KG1 (cell line): ENCODE measurements around the gene MX2.

Experiments used
- DNase-seq: peaks from one replicate; lab custom pipeline; 2025; lab: John Stamatoyannopoulos, UW

The MX2 gene

DNA sequence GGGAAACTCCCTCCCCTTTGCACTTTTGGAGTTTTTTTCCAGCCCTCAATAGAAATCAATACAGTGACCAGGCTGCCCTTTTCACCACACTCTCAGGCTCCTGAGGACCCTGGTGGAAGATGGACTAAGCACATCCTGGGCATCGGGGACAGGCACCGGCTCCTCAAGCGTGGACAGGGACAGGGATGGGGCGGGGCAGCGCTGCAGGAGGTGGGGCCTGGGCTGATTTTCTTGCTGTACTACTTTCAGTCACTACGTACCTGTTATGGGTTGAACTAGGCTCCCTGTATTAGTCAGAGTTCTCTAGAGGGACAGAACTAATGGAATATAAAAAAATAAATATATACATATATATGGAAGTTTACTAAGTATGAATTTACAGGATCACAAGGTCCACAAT, 2.5 kb downstream of the MX2 start:
- no peak for DNase-seq

DNA sequence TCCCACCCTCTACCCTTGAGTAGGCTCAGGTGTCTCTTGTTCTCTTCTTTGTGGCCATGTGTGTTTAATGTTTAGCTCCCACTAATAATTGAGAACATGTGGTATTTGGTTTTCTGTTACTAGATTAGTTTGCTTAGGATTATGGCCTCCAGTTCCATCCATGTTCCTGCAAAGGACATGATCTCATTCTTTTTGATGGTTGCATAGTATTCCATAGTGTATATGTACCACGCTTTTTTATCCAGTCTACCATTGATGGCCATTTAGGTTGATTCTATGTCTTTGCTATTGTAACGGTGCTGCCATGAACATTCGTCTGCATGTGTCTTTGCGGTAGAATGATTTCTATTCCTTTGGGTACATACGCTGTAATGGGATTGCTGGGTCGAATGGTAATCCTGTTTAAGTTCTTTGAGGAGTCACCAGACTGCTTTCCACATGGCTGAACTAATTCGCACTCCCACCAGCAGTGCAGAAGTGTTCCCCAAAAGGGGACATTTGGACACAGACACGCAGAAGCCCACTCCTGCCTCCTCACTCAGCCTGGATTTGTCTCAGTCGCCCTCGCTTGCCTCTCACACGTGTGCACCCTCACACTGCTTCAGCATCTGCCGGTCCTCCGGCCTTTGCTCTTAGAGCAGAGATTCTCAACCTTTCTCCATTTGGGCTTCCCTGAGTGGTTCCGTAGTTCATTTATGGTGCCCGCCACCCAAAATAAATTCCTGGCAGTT, 3.7 kb downstream of the MX2 start:
- DNase-seq = no peak

DNA sequence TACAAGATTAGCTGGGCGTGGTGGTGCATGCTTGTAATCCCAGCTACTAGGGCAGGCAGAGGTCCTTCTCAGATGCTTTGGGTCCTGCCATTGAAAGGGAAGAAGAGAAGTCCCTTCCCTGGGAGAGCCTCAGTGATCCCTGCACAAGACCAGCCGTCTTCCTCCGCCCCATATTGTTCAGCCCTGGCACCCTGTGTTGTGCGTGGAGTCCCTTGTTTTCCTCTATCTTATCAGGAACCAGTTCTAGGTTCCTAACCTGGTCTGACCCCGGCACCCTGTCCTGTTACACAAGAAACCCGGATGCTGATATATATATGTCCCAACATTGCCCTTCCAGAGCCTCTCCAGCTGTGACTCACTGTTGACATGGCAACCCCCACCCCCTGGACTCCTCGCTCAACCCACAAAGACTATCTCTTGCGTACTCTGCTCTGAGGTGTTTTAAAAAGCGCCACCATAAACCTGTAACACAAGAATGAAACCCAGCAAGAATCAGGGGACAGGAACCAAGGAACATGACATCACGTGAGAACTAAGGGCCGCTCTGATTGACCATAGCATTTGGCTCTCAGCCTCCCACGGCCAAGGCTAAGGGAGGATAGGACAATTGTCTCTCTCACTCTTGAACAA, 4.8 kb downstream of the MX2 start:
- no peak for DNase-seq

DNA sequence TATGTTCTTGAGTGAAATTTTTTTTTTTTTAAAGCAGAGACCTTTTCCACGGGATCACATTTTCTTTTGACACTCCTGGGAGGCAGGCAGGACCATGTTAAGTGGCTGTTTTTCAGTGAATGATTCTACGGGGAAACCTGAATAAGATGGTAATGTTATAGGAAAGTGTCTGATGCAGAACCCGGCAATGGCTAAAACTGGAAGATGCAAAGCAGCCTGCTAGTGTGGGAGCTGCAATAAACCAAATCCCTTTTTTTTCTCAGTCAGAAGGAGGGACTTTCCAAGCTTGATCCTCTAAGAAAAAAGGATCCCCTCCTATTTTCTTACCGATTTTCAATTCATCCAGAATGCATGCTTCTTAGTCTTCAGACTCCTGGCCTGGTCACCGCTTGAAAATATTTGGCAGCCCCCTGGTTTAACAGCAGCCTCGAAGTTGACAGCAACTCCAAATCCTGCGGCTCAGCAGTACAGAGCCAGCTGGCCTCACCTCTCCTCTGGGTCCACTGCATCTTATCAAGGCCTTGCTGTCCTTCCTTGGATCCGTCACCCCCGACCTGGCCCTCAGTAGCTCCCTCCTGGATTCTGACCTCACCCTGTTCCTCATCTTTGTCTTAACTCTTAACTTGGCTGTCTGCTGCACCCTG, 5.6 kb downstream of the MX2 start:
- no peak for DNase-seq

DNA sequence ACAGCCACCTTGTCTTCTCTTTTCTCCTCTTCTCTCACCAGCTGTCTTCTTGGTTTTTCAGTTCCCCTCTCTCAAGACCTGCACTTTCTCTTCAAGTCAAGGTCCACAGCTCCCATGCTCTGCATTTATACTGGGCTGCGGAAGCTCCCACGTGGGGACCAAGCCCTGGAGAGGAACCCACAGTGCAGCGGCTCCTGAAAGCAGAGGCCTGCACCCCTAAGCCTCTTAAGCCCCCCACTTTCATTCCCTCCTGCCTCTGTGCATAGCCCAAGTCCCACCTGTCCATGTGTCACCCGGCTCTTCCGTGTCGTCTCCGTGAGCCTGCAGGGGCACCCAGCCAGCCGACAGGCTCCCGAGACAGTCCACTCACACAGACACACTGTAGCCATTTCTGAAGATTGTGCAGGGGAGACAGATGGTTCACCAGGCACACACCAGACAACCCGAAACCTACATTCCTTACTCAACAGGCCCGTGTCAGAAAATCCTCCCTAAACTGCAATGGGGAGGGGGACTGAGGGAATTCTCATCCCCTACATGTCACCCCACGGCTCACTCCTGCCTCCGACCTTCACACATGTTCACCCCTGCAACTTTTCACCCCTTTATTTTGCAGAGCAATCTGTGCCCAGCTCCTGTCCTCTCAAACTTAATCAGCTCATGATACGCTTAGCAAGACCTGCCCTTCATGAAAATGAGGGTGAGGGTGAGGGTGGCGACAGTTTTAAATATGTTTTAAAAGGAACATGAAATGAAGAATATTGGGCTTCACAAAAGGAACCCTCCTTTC, 6.3 kb downstream of the MX2 start:
- DNase-seq = no peak

DNA sequence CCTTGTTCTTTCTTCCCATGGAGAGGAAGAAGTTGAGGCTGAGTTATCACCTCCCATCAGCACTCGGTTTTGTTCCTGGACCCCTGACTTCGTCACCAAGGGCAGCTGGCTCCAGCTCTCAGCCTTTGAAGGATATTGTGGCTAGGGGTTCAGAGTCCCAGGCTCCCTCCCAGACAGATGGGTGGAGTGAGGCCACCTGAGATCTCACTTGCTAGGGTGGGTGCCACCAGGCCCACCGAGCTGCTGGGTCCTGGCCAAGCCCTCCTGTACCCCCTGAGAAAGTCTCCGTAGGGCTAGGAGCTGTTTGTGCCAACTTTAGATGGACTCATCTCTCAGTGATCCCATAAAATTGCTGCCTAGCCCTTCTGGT, 6.9 kb downstream of the MX2 start:
- no peak for DNase-seq

DNA sequence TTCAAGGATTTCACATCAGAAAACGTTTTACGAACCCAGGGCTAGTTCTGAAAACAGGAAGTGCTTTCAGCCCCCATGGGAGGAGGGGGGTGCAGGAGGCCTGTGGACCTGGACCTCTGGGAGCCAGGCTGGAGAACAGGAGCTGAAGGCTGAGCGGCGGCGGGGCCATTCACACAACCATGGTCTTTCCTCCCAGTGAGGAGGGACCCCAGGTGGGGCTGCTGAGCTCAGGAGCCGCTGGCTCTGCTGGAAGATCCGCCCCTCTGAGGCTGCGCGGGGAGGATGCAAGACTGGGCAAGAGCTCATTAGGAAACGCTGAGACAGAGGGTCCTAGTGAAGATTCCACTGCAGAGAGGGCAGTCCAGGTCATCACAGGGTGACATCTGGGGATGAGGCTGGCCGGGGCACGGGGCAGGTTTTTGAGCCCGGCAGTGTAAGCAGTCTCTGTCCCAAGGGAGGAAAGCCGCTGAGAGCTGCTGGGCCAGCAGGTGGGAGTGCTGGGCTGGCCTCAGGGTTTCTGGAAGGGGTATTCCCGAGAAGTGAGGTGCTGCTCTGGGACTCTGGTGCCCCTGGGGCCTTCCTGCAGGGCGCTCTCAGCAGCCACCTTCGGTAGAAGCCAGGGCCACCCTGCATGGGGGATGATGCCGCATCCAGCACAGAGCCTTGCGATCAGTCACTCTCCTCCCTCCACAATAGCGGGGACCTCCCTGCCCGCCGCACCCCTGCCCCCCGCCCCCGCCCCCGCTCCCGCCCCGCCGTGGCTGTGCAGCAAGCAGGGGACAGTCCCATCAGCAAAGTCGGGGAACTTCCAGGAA, 7.5 kb downstream of the MX2 start:
- DNase-seq = no peak

DNA sequence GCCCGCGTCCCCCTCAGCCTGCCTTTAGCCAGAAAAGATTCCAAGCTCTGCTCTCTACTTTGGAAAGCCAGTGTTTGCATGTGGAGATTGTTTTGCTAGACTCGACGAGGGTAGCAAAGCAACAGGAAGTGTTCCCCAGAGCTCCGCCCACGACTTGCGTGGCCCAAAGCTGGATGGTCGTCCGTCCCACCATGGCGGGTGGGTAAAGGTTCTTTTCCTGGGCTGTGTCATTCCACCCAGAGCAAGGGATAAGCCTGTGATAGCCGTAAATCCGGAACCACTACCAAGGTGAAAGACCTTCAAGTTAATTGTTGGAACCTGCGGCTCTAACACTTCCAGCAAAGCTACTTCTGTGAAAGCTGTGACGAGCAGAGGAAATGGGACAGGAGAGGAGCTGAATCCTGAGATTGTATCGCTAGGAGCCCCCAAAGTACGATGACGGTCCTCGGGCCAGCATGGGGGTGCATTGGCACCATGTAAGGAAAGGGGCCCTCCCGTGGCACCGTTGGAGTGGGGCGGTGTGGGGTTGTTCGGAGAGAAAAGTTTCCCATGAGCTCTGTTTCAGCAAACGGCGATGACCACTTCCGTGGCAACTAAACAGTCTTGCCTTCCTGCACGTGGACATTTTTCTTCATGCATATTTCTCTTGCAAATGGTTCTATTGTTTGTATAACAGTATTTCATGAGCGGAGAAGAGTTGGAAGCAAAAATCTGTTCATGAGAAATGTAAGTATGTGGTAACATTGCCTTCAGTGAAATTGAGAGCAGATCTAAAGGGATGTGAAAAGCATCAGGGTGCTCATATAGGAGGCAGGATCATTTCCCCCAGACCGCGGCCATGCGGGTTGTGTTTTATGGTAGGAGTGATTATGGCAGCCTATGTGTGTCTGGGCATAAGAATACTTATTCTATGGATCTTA, 8.4 kb downstream of the MX2 start:
- DNase-seq = no peak

DNA sequence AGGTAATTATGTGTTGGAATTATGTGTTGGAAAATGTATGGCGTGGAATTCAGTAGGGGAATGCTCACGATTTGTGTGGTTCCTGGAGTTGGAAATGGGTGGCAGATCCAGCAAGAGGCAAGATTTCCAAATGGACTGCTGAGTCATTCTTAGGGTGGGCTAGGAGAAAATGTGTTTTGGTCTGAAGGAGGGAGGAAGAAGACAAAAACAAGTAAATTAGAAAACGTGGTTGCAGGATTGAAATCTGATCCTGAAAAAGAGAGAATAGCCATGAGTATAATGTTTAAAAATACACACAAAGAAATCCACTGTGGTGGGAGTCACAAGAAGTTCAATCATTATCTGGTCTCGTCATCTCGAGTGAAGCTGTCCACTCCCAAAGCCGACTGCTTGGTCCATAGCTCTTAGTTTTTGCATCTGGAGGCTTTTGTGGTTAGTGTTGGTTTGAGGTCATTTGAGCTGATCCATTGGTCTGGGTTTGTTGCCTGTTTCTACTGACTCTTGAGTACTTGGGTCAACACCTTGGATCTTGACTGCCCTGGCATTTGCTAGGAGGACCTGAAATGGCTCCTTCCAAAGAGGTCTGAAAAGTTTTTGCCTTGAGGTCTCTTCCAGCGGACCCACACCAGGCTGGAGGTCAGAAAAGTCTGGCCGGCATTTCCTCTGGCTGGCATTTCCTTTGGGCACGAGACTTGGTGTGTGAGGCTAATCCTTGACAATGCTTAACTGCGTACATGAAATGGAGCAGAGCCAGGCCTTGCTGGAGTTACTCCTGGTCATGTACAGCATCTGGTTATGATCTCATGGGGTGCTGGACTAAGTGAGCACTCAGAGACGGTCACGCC, 9.2 kb downstream of the MX2 start:
- DNase-seq = no peak

DNA sequence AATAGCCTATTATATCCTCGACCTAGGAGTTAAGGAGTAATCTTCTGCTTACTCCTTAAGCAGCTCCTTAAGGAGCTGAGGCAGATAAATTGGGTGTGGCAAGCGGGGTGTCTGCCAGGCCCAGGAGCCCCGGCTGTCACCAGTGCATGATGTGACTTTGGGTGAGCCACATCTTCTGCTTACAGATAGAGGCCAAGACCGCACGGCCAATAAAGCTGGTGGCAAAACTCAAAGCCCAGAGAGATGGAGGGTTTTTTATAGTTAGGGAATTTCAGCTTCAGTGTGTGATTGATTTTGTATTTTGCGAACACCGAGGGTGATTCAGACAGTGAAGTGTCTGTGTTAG, 9.8 kb downstream of the MX2 start:
- DNase-seq = no peak

DNA sequence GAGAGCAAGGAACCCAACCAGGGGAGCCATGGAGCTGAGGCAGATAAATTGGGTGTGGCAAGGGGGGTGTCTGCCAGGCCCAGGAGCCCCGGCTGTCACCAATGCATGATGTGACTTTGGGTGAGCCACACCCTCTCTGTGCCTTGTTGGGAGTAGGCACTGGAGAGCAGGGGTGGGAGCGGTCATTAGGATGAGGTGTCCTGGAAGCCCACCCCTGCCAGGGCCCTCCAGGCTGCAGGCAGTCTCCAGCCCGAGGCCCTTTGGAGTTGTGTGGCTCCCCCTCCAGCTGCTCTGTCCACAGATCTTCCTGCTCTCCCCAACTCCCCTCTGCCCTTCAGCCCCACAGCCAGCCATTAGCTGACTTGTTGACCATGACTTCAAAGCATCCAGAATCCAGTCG, 11.4 kb downstream of the MX2 start:
- no peak for DNase-seq

DNA sequence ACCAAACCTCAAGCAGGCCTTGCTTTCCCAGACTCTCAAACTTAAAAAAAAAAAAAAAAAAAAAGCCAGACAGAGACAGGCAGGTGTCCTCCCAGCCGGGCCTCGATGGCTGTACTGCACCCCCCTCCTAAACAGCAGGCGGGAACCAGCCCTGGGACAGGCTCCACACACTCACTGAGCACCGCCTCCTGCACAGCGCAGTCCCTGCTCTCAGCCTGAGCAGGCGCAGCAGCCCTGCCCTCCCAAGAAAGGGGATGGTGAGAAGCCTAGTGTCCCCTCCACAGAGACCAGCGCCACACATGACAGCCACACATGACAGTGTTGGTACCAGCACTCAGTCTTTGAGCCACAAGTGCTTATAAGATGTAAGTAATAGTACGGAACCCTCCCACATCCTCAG, 11.9 kb downstream of the MX2 start:
- no peak for DNase-seq

DNA sequence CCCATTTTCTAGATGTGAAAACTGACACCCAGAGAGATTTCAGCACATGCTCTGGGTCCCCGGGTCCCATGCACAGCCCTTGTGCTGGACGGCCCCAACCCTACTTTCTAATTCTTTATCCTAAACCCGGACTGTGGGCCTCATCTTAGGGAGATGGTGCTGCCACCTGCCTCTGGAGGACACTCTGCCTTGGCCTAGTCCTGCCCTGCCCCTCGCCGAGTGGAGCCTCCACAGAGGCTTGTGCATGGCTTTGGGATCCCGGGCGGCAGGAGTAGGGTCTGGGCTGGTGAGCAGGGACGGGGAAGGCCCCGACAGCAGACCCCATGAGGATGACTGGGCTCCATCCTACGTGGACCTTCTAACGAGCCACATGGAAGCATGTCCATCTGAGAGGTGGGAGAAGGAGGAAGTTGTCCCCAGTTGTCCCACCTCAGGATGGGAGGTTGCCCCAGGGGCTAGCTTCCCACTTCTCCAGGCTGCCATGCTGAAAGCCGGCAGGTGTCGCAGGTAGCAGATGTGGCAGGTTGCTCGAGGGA, 12.4 kb downstream of the MX2 start:
- no peak for DNase-seq

DNA sequence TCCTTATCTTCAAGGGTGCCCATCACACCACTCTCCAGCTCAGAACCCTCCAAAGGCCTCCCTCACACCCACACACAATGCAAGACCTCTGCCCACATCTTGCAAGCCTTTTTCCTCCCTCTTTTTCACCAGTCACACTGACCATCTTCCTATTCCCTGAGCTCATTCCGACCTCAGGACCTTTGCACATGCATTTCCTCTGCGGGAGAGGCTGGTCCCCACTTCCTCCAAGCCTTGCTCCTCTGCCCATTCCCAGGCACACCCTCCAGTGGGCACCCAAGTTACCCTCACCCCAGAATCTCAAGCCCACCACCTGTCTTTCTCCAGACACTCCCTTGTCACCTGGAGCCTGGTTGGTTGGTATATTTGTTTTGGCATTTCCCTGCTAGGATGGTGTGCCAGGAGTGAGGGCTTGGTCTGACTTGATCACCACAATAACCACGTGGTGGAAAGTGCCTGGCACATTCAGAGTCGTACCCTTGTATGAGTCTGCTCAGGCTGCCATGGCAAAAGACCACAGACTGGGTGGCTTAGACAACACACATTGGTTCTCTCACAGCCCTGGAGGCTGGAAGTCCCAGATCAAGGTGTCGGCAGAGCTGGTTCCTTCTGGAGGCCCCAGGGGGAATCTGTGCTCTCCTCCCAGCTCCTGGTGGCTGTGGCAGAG, 13.2 kb downstream of the MX2 start:
- DNase-seq = no peak

DNA sequence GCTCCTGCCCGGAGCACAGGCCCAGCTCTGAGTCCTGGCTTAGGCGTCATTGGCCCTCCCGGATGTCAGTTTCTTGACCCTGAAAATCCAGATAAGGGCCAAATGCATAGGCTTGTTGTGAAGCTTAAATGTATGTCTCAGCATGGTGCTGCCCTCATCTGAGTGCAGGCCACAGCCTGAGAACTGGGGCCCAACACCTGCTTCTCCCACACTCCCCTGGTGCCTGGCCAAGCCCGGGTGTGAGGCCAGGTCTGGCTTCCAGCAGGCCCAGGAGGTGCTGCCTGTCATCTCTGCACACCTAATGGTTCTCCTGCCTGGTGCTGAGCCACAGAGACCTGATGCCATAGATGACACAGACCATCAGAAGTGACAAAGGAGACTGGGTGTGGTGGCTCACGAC, 14.0 kb downstream of the MX2 start:
- no peak for DNase-seq

DNA sequence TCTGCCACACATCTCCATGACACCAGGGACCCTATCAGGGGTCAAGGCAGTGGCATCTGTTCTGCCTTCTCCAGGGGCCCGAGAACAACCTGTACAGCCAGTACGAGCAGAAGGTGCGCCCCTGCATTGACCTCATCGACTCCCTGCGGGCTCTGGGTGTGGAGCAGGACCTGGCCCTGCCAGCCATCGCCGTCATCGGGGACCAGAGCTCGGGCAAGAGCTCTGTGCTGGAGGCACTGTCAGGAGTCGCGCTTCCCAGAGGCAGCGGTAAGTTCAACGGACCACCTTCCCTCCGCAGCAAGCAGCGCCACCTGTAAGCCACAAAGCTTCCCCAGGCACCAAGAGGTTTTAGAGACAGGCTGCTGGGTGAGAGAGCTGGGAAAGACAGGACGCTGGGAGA, 15.9 kb downstream of the MX2 start:
- DNase-seq = no peak

DNA sequence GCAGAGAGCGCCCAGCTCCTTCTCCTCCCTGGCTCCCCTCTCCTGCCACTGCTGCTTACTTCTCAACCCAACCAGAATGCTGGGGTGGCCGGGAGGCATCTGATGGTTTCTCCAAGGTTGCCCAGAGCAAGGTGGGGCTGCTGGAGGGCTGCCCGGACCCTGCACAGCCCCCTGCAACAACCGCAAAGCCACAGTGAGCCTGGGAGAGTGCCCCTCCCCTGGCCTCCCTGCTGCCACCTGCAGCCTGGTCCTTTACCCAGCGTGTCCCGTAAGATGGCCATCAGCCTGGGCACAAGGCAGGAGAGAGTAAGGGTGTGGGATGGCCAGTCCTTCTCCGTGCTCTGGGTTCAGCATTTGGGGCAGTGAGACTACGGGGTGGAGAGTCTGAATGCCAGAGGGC, 17.0 kb downstream of the MX2 start:
- no peak for DNase-seq

DNA sequence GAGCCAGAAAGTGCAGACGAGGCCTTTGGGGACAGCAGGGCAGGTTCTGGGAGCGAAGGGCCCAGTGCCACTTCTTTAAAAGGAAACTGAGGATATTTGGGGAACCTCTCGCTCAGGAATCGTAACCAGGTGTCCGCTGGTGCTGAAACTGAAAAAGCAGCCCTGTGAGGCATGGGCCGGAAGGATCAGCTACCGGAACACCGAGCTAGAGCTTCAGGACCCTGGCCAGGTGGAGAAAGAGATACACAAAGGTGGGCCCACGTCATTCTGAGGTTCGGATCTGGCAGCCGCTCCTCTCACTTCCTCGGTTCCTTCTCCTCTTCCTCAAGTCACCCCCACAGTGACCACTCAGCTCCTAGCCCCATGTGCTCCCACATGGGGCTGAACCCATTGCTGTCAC, 18.1 kb downstream of the MX2 start:
- no peak for DNase-seq

DNA sequence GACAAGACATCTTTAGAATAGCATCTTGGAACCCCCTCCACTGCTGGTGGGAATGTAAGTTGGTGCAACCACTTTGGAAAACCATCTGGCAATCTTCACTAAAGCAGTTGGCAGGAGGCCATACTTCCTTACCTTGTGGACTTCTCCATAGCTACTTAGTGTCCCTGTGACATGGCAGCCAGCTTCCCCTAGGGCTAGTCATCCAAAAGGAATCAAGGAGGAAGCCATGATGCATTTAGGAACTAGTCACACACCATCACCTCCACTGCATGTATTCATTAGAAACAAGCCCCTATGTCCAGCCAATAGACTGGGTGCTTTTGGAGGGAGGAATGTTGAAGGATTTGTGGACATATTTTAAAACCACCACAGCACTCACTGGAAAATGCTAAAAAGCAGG, 19.9 kb downstream of the MX2 start:
- no peak for DNase-seq
